ENCODE measurements around the gene CCDC88C. TPM values are rescaled to one million over a fixed set of nuclear protein-coding genes. Genes with fewer than 3 reads are reported as not detected.

Gene CCDC88C
- total and polyA plus RNA-seq, 7 donors: 0.95 to 45.7 (median 3.9) TPM

- H3K27ac ChIP-seq: no peak overlapping the region
These were observed 180.4 kb downstream of the CCDC88C start for GRCh38 chr14:91237219-91237618.

GRCh38 chr14:91235841-91236240 is 181.8 kb downstream of the CCDC88C start:
- Histone ChIP-seq H3K27ac (no peak overlapping the region), H3K27me3 (no peaks in the 10 kb centered on the region), H3K36me3 (no peaks in the 10 kb centered on the region), H3K4me1 (no peaks in the 10 kb centered on the region), H3K4me3 (no peak overlapping the region), H3K9me3 (no peaks in the 10 kb centered on the region)
- TF ChIP-seq POLR2AphosphoS5 (IDR thresholded peaks at IDR 0.05) (no peak), EP300 (IDR thresholded peaks at IDR 0.05) (no peak), POLR2A (IDR thresholded peaks at IDR 0.05) (no peak), CTCF (IDR thresholded peaks at IDR 0.05) (no peak)
- 81 to 91% methylated on average over 7 of the region's 7 CpGs for WGBS, 2 donors
- intact Hi-C loops (cut with DNase I): no loop called here
- DNase-seq: no peak

More at GRCh38 chr14:91237219-91237618, 180.4 kb downstream of the CCDC88C start:
- peak in 1 of 4 donors; percentile 8 for TF ChIP-seq POLR2AphosphoS5 (IDR thresholded peaks at IDR 0.05)
- no peak for TF ChIP-seq POLR2A (IDR thresholded peaks at IDR 0.05)
- H3K4me1 ChIP-seq: no peaks in the 10 kb centered on the region
- H3K36me3 ChIP-seq: no peaks in the 10 kb centered on the region
- intact Hi-C loops (cut with DNase I): no loop called here
- no peaks in the 10 kb centered on the region for H3K27me3 ChIP-seq
- H3K9me3 ChIP-seq: no peaks in the 10 kb centered on the region
- no peak overlapping the region for H3K4me3 ChIP-seq
- DNase-seq: no peak
- WGBS, 2 donors: 84 to 89% methylated on average over 7 of the region's 7 CpGs

GRCh38 chr14:91234791-91235114 is 182.9 kb downstream of the CCDC88C start:
- H3K9me3 ChIP-seq: no peaks in the 10 kb centered on the region
- intact Hi-C loops (cut with DNase I): no loop called here
- no peaks in the 10 kb centered on the region for H3K27me3 ChIP-seq
- no peaks in the 10 kb centered on the region for H3K36me3 ChIP-seq
- no peak overlapping the region for H3K27ac ChIP-seq
- whole genome bisulfite sequencing, 2 donors: 96 to 98% methylated on average over 16 of the region's 16 CpGs
- TF ChIP-seq EP300 (IDR thresholded peaks at IDR 0.05) (no peak), CTCF (IDR thresholded peaks at IDR 0.05) (no peak), POLR2A (IDR thresholded peaks at IDR 0.05) (no peak), POLR2AphosphoS5 (IDR thresholded peaks at IDR 0.05) (no peak)
- H3K4me3 ChIP-seq: no peak overlapping the region
- no peak for DNase-seq
- H3K4me1 ChIP-seq: no peaks in the 10 kb centered on the region

- WGBS, 2 donors: 94 to 95% methylated on average over 63 of the region's 63 CpGs
- DNase-seq: no peak
- intact Hi-C loops (cut with DNase I): no loop called here
- Histone ChIP-seq H3K4me3 (no peak overlapping the region), H3K27ac (no peak overlapping the region), H3K4me1 (no peaks in the 10 kb centered on the region), H3K27me3 (no peaks in the 10 kb centered on the region), H3K9me3 (no peaks in the 10 kb centered on the region), H3K36me3 (no peaks in the 10 kb centered on the region)
- no peak for TF ChIP-seq EP300 (IDR thresholded peaks at IDR 0.05)
- TF ChIP-seq POLR2AphosphoS5 (IDR thresholded peaks at IDR 0.05): no peak
- no peak for TF ChIP-seq CTCF (IDR thresholded peaks at IDR 0.05)
- TF ChIP-seq POLR2A (IDR thresholded peaks at IDR 0.05): no peak
These were observed 183.5 kb downstream of the CCDC88C start for GRCh38 chr14:91233936-91234790.

GRCh38 chr14:91232603-91233002 is 185.0 kb downstream of the CCDC88C start:
- no peaks in the 10 kb centered on the region for H3K27me3 ChIP-seq
- WGBS, 2 donors: 64 to 86% methylated on average over 2 of the region's 2 CpGs
- intact Hi-C loops (cut with DNase I): no loop called here

More at GRCh38 chr14:91232603-91233002, 185.0 kb downstream of the CCDC88C start:
- H3K9me3 ChIP-seq: no peaks in the 10 kb centered on the region
- no peak for DNase-seq
- H3K4me1 ChIP-seq: no peaks in the 10 kb centered on the region
- H3K4me3 ChIP-seq: no peak overlapping the region
- peaks cover 0 to 10% (median 0%) of the 10 kb centered on the region in 4 donors for H3K36me3 ChIP-seq
- TF ChIP-seq EP300 (IDR thresholded peaks at IDR 0.05) (no peak), CTCF (IDR thresholded peaks at IDR 0.05) (no peak), POLR2AphosphoS5 (IDR thresholded peaks at IDR 0.05) (no peak), POLR2A (IDR thresholded peaks at IDR 0.05) (no peak)
- H3K27ac ChIP-seq: no peak overlapping the region
